Activated gamma-delta T cell treated with anti-CD3 and anti-CD28 coated beads, Interleukin-2, amount 50 U/mL, for 16 hours (primary cell): ENCODE results near the gene FKBP10.
"Not testable (repeated sequence)": the region's sequence is repeated elsewhere in the genome, so short reads cannot be mapped to it uniquely, and the experiment has no call there.

Experiments used
- DNase-seq: peaks from one replicate; pipeline ENCODE4 v3.0.0-alpha.2; 2020; ENCODE audit warnings: low read depth

FKBP10 gene

DNA sequence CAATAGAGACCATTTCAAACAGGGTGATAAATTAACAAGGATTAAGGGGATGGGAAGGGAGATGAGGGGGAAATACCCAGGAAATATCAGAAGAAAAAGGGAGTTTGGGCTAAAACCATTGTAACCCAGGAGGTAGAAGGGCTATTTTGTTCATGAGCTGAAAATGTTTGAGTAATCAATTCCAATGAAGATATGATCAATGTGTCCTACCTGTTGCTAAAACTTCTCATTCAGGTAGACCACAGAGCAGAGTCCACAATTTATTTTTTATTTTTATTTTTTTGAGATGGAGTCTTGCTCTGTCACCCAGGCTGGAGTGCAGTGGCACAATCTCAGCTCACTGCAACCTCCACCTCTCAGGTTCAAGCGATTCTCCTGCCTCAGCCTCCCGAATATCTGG, 26.6 kb downstream of the FKBP10 start:
- not testable (repeated sequence) for DNase-seq

DNA sequence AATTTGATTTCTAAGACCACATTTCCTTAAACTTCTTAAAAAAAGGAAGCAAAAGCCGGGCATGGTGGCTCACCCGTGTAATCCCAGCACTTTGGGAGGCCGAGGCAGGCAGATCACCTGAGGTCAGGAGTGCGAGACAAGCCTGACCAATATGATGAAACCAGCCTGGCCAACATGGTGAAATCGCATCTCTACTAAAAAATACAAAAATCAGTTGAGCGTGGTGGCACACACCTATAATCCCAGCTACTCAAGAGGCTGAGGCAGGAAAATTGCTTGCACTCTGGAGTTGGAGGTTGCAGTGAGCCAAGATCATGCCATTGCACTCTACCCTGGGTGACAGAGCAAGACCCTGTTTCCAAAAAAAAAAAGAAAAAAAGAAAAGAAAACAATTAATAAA, 28.0 kb downstream of the FKBP10 start:
- DNase-seq, result not testable (repeated sequence)

DNA sequence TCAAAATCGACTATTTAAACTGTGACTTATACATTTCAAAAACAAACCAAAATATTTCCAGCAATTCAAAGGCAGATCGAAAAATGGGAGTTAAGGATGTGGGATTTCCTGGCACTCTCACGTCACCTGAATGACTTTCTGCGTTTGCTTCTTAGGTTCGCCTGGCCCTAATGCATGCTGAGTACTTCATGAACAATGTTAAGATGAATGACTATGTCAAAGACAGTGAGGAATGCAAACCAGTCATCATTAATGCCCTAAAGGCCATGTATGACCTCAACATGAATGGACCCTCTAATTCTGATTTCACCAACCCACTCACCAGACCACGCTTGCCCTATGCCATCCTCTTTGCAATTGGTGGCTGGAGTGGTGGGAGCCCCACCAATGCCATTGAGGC, 32.2 kb downstream of the FKBP10 start:
- no peak for DNase-seq

DNA sequence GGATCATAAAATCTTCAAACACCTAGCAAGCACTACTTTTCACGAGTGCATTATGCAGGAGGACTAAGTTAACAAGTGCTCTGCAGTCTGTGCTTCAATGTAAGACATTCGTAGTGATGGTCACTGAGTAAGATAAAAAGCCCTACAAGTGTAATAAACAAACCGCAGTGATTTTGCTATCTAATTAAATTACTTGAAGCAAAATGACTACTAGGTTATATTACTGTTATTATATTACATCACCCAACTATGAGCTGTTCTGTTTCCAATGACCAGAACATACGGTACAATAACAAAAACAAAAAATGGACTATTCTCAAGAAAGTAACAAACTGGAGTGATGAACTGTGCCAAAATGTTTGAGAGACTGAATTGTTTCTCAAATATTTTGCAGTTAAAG, 36.0 kb downstream of the FKBP10 start:
- no peak for DNase-seq

DNA sequence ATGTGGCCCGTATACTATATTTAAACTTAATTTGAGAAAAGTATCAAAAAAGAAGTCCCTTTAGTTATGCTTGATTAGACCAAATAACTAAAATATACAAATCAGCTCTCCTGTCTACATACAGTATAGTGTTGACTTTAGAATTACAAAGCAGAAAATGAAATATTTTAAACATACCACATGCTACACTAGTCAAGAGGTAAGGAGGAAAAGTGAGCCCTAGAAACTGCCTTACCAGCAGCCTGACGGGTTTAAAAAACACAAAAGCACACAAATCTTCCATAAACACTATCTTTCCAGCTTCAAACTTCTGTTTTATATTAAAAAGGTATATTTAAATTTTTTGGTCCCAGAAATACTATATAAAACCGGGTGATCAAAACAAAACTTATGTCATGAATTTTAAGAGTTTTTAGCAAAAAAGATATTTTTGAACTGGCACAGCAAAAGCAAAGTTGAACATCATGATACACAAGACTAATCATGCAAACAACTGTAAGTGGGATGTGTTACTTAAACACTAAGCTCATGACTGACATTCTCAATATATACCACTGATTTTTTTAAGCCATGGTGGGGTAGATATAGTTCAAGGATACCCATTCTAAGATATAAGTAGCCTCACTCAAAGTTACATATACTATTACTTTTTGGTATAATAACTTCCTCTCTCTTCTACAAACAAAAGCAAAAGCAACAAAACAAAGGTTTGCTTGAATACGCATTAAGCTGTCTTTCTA, 36.6 kb downstream of the FKBP10 start:
- DNase-seq, result no peak

DNA sequence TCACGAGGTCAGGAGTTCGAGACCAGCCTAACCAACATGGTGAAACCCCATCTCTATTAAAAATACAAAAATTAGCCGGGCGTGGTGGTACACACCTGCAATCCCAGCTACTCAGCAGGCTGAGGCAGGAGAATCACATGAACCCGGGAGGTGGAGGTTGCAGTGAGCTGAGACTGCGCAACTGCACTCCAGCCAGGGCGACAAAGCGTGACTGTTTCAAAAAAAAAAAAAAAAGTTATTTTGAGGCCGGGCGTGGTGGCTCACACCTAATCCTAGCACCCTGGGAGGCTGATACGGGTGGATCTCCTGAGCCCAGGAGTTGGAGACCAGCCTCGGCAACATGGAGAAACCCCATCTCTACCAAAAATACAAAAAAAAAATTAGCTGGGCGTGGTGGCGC, 38.6 kb downstream of the FKBP10 start:
- not testable (repeated sequence) for DNase-seq

DNA sequence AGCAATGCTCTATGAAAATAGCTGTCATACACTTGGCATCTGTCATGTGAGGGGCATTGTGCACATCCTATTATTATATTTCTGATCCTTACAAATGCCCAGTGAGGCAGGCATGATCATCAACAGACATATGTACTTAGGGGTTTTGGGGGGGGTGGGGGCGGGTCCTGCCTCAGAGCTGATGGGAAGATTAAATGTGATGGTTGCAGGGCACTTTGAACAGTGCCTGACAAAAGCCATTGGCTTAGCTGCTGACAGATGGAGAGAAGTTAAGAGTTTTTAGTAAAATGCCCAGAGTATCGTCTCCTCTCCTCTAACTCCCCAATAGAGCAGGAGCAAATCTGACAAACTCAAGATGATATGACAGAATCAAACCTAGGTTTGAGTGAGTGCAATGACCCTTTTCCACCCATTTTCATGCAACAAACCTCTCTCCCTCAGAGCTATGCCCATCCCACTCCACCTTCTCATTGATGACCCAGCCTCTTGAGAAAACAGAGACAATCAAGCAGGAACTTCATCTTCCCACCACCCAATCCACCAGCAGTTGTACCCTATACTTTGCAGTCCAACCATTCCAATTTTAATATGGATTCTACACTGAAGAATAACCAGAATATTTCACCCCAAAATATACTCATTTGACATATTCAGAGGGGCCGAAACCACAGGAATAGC, 47.6 kb downstream of the FKBP10 start:
- no peak for DNase-seq

DNA sequence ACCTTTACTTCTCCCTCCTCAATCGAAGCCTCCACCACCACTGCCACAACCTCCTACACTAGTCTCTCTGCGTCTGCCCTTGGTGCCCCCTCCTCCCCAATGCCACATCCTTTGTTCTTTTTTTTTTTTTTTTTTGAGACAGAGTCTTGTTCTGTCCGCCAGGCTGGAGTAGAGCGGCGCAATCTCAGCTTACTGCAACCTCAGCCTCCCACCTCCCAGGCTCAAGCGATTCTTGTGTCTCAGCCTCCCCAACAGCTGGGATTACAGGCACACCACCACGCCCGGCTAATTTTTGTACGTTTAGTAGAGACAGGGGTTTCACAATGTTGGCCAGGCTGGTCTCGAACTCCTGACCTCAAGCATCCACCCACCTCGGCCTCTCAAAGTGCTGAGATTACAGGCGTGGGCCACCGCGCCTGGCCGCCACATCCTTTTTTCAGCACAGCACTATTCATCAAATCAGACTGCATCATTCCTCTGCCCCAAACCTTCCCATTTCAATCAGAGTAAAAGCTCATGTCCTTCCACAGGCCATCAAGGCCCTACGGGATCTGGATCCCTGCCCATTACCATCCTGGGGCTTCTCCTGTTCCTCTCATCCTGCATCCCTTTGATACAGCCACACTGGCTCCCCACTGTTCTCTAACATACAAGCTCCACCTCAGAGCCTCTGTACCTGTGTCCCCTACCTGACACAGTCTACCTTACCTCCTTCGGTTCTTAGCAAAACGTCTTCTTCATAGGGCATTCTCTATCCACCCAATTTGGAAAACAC, 50.5 kb downstream of the FKBP10 start:
- DNase-seq, result no peak

DNA sequence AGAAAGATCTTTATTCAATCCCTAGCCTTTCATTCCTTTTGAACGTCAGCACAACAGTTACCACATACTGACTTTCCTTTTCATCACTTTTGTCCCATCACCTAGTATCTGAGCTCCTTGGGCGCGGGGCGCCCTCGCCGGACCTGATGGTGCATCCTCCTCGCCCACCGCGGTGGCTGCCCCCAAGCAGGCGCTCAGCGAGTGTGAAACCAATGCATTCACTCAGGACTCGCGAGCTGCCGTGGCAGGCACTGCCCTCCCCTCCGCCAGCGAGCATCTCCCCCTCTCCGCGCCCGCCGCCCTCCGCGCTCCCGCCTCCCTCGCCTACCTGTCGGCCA, 51.7 kb downstream of the FKBP10 start:
- peak; percentile 37 for DNase-seq

DNA sequence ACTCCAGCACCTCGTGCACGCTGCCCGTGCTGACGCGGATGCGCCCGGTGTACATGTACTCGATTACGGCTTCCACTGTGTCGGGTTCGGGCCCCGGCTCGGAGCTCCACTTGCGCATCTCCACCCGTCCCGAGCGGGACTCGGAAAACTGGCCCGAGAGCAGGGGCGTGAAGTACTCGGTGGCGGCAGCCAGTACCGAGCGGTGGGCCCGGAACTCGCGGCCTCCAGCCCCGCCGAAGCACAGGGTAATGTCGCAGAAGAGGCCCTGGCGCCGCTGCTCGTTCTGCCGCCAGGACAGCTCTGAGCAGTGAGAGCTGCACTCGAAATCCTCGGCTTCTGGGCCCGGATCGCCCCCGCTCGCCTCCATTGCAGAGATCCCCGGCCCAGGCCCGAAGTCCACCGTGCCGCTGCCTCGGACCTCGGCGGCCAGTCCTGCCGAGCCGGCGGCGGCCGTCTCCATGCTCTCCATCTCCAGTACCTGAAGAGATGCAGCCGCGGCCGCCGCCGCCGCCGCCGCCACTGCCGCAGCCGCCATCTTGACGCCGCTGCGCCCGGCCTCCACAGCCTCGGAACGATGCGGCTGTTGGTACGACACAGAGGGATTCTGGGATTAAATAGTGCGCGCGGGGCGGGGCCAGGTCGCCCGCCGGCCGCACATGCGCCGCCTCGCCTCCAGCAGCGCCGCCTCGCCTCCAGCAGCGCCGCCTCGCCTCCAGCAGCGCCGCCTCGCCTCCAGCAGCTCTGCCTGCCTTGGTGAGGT, 52.2 kb downstream of the FKBP10 start, which contains the start of gene KLHL11:
KLHL11 (minus strand) TSS at position 588 of the 760 bp plus-strand sequence; CDS start at position 535, 53 bp downstream.
- DNase-seq, result peak; percentile 82

DNA sequence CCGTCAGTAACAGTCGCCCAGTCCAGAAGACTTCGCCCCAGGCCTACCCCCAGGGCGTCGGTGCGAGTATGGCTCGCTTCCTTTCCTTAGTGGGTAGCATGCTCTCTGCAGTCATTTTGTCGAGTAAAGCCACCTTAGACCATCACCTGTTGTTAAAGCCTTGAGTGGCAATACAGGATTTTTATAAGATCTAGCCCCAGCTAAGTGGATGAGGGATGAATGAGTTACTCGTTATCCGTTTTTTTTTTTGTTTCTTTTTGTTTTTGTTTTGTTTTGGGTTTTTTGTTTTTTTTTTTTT, 52.7 kb downstream of the FKBP10 start:
- no peak for DNase-seq

DNA sequence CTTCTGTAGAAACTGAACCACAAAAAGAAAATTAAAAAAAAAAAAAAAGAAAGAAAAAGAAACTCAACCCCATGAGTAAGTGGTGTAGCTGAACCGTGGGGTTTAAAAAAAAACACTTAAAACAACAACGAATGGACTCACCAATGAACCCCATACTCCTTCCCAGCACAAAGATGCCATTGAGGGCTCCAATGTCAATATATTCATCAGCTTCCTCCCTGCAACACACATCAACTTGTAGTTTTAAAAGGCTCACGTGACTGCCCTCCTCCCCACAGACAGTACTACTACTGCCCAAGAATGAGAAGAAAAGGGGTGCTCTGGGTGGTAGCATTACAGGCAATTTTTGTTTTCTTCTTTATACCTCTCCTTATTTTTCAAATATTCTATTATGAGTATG, 55.8 kb downstream of the FKBP10 start:
- no peak for DNase-seq

DNA sequence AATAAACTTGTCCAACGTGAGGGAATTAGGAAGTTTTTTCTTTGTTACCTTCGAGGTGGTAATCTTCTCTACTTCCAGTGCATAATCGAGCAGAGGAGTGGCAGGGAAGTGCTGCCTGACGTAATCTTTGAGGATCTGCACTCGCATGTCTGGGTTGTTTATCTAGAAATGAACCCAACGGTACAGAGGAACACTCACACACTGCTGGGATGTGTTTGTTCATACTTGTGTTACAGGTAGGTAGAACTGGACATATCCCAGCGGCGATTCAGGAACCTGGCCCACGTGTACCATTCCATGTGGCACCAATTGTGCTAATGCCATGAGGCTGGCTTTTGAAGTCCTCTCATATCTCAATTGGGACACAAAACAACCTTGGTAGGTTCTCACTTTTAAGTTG, 56.6 kb downstream of the FKBP10 start:
- no peak for DNase-seq

DNA sequence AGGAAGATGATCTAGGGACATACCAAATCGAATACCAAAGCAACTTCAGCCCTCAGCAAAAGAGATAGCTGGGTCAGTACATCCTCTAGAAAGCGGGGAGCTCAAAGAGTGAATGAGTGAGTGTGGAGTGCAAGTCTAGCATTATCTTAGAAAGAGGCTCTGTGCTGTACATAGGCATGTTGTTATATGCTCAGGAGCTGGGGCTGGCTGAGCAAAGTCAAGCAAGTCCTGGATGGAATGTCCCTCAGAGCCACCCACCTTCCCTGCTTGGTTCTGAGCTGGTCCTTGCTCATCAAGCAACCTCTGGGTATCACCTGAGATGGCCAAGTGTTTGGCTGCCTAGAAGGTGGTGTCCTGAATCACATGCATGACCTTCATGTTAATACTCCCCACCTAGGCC, 57.3 kb downstream of the FKBP10 start:
- DNase-seq, result no peak

DNA sequence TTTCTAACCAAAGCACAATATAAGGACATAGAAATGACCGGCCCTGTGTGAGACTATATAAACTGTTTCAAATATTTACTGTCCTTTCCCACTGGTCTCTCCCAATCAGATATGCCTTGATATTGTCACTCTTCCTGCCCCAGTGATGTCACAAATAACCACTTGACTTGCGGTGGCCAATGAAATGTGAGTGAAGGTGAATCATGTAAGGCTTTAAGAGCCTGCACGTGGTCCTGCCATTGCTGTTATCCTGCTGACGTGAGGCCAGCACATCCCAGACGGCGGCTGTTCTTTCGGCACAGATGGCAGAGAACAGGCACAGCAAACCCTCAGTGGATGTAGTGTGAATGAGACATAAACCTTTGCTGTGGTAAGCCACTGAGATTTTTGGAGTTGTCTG, 57.8 kb downstream of the FKBP10 start:
- DNase-seq, result no peak

DNA sequence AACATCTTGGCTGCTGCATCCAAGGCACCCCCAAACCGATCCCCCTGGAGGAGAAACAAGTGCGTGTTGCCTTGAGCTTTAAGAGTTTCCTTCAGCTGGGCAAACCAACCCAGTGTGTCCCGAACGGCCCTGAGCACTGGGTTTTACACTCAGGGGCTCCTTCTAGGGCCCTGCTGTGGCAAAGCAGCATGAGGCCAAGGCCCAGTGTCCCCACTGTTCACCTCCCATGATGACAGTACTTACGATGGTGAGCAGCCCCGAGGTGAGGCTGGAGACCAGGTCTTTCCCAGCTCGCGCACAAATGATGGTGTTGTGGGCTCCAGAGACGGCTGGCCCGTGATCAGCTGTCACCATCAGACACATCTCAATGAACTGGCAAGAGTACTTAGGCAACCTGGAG, 59.0 kb downstream of the FKBP10 start:
- no peak for DNase-seq
